Epithelial cell of prostate (primary cell): Measurements from ENCODE around the gene VPS9D1.
"Not testable (repeated sequence)": the region's sequence is repeated elsewhere in the genome, so short reads cannot be mapped to it uniquely, and the experiment has no call there.

ENCODE experiments used
- DNase-seq: peaks from one replicate; pipeline ENCODE4 v3.0.0-alpha.2; 2011; ENCODE audit warnings: low read depth, low spot score
- H3K27ac ChIP-seq: fragments of 450-650 bp; 2 replicates; pipeline ENCODE4 v1.5.1; 2017; ENCODE audit warnings: mild to moderate bottlenecking

Gene VPS9D1

DNA sequence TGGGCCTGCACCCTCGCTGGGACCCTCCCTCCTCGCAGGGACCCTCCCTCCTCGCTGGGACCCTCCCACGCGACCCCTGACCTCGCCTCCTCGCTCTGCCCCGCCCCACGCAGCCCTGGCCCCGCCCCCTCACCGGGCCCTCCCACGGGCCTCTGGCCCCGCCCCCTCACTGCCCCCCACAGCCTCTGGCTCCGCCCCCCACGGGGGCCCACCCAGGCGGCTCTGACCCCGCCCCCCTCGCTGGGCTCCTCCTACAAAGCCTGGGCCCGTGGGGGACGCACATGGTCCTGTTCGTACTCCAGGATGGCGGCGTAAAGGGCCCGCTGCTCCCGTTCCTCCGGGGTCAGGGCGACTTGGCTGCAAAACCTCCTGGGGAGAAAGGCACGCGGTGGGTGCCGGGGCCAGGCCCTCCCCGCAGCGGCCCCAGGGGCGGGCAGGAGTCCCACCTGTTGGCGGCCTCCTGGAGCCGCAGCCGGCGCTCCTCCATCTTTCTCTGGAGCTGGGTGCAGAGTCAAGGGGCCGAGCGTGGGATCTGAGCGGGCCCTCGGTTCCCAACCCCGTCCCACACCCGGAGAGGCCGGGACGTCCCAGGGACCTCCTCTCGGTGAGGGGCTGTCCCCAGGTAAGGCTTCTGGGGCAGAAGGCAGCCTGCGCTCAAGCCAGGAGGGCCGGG is 9.0 kb downstream of the VPS9D1 start:
- no peak overlapping the region for H3K27ac ChIP-seq
- no peak for DNase-seq

GRCh38 chr16:89710709-89711564 is 9.8 kb downstream of the VPS9D1 start:
- H3K27ac ChIP-seq, result no peak overlapping the region
- DNase-seq, result no peak

DNA sequence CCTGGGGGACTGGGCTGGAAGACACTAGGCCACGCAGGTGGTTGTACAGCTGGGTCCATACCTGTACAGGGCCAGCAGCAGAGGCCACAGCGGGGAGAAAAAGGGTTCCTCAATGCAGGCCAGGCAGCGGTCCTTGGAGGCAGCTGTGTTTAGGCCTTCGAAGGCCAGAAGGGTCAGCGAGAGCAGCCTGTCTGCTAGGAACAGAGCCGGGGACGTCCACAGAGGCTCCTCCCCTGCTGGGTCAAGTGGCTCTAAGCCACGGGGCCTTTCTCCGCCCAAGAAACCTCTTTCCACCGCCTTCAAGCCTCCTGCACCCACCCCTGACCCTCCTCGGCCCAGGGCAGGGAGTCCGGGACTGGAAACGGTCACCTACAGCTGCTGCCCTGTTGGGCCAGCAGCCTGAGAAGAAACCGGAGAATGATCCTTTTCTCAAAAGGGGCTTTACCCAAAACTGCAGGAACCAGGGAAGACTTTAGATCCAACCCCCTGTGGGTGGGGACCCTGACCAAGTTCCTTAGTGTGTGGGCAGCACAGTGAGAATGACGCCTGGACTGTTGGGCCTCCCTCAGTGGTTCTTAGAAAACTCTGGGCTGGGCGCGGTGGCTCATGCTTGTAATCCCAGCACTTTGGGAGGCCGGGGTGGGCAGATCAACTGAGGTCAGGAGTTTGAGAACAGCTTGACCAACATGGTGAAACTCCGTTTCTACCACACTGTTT is 10.8 kb downstream of the VPS9D1 start:
- H3K27ac ChIP-seq, result no peak overlapping the region
- no peak for DNase-seq

DNA sequence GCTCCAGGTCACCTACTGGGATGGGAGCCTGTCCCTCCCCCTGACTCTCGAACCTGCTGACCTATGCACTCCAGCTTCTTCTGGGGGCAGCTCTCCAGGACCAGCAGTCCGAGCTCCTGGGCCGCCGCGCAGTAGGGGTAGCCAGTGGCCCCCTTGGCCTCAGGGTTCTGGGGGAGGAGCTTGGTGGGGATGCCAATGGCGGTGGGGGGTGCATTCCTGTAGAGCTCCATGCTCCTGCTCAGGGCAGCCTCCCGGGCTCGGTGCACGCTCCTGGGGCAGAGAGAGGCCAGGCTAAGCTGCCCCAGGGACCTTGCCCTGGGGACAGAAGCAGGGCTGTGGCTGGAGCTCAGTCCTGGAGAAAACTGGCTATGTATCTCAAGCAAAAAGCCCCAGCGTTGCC is 11.5 kb downstream of the VPS9D1 start:
- no peak overlapping the region for H3K27ac ChIP-seq
- no peak for DNase-seq

DNA sequence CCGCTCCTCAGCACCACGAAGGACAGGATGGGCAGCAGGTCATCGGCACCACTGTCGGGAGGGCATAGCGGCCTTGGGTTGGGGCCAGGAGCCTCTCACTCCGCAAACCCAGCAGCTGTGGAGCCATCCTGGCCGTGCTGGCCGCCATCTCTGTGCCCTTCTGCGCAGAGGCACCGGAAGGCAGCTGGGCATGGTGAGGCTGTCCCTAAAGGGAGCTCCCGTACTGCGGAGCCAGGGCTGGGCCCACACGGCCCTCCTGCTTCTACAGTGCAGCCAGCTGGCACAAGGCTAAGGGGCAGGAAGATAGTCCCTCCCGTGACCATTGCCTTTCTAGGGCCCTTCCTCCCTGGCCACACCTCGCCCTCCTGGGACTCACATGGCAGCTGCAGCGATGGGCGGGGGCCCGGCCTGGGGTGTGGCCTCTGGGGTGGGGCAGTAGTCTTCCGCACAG is 12.2 kb downstream of the VPS9D1 start:
- no peak overlapping the region for H3K27ac ChIP-seq
- DNase-seq, result no peak

- no peak for DNase-seq
- no peak overlapping the region for H3K27ac ChIP-seq
Measured at GRCh38 chr16:89707695-89708094, 13.0 kb downstream of the VPS9D1 start.

DNA sequence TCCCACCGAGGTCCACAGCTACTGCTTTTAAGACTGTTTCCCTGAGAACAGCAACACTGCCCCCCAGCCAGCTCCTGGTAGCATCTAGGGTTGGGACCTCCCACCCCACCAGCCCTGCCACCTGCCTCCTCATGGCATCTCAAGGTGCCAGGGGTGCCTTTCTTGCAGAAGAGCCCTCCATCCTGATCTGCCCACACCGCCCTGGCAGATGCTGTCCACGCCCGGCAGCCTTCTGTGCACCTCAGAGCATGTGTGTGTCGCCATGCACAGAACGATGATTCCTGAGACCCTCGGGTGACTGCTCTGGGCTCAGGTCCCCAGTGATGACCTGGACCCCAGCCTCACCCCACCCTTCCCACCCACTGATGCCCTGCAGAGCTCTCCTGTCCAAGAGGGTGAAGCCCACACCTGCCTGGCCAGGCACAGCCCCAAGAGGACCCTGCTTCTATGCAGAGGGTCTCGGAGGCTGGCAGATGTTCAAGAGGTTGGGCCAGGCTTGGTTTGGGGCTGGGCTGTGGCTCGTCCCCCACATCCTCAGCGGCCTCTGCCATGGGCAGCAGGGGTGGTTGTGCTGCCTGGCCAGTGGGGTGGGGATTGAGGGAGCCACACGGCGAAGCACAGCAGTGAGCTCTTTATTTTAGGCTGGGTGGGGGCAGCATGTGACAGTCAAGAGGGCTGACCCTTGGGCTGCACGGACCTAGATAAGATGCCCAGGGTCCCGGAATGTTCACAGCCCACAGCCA is 14.0 kb downstream of the VPS9D1 start:
- H3K27ac ChIP-seq, result no peak overlapping the region

DNA sequence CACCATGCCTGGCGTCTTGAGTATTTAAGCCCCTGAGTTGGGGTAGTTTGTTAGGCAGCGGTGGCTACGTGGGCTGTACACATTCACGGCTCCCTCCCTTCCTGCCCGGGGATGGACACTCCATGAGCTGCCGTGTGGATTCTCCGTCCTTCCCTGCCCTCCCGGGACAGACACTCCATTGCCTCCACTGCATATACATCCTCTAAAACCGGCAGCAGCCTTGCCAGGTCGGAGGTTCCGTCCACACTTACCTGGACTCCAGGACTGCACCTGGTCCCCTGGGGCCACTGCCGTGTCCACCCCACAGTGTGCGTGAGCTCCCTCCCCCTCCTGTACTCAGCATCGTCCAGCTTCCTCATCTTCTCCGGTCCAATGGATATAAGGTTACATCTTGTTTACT is 15.7 kb downstream of the VPS9D1 start:
- no peak for DNase-seq
- H3K27ac ChIP-seq, result no peak overlapping the region

More for the DNA sequence above, 14.0 kb downstream of the VPS9D1 start:
- DNase-seq, result no peak

- no peak for DNase-seq
- no peak overlapping the region for H3K27ac ChIP-seq
Measured at GRCh38 chr16:89704281-89704680, 16.4 kb downstream of the VPS9D1 start.

- DNase-seq, result peak; percentile 72
- peak within 1 kb of the TSS; percentile 74 for H3K27ac ChIP-seq
Measured at GRCh38 chr16:89701425-89702406, 19.0 kb downstream of the VPS9D1 start, which contains the start of gene SPATA2L. Gene SPATA2L (minus strand): TSS chr16:89701705. CDS start chr16:89701232, 473 bp downstream.

DNA sequence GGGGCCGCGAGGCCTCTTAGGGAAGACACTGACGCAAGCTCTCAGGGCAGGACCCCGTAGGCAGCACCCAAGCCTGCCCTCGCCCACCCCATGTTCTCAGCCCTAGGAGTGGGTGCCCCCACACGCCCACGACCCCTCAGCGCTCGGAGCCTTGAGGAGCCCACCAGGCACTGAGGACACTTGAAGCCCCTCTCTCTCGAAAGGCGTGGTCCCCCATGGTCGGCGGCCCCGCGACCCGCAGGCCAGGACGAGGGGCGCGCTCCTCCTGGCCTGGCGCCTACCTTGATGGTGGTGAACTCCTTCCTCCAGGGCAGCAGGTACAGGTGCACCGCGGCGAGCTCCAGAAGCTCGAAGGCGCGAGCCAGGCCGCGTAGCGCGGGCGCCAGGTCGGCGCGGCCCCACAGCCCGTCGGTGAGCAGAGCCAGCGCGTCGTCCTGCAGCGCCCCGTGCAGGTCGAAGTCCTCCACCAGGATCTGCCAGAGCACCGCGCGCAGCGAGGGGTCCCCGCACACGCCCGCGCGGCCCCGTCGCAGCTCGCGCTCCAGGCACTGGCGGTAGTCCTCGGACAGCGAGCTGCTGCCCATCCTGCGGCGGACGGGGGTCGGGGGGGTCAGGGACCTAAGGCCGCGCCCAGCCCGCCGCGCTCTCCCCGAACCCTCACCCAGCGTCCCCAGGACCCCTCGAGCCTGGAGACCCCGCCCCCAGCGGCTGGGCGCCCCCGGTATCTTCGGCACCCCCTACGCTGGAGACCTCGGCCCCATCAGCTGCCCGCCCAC is 19.9 kb downstream of the VPS9D1 start:
- peak overlapping the region; percentile 74 for H3K27ac ChIP-seq
- DNase-seq, result no peak

GRCh38 chr16:89700100-89700648 is 20.5 kb downstream of the VPS9D1 start:
- DNase-seq, result peak; percentile 92
- H3K27ac ChIP-seq, result peak overlapping the region; percentile 74

- not testable (repeated sequence) for DNase-seq, H3K27ac ChIP-seq
Measured at GRCh38 chr16:89699629-89700099, 21.0 kb downstream of the VPS9D1 start.

- DNase-seq, H3K27ac ChIP-seq: not testable (repeated sequence)
Measured at GRCh38 chr16:89698717-89699116, 22.0 kb downstream of the VPS9D1 start.

GRCh38 chr16:89697616-89698331 is 22.9 kb downstream of the VPS9D1 start:
- no peak for DNase-seq
- H3K27ac ChIP-seq, result no peak overlapping the region

DNA sequence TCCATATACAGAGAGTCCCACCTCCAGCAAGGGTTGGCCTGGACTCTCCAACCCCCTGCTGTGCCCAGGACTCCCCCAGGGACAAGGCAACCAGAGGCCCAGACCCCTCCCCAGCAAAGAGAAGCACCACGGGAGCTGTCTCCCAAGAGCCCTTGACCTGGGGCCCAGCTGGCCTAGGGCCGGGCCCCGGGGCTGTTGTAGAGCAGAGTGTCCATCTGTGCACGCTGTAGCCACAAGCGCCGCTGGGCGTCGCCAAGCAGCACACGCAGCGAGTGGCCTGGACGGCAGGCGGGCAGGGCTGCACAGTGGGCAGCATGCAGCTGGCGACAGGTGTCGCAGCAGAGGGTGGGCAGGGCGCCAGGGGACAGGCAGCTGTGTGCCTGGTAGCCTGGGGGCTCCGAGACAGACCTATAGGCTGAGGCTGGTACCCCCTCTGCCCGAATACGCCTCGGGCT is 23.5 kb downstream of the VPS9D1 start:
- no peak overlapping the region for H3K27ac ChIP-seq
- no peak for DNase-seq

DNA sequence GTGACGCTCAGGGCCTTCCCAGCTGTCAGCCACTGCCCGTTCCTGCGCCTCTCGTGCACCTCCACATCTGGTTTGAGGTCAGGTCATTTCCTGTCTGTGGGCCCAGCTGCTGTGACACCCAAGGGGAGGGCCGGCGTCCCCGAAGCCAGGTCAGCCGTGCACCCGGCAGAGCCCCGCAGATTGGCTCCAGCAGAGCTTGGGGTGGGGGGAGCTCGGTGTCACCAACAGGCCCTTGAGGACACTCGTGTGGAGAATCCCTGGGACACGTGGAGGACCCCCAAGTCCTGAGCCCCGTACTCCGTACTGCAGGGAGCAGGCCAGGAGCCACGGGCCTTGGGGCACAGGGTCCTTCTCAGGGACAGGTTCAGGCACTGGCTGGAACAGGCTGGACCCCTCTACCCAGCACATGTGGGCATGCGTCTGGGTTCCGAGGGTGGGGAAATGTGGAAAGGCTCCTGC is 24.0 kb downstream of the VPS9D1 start:
- H3K27ac ChIP-seq, result no peak overlapping the region

More for the DNA sequence above, 24.0 kb downstream of the VPS9D1 start:
- DNase-seq, result no peak
